SU-DHL-6 (cell line): ENCODE data around the gene CD160.

Experiments
- CTCF ChIP-seq: fragments of 200-600 bp; sonication (generic); IDR thresholded peaks from one replicate; pipeline ENCODE4 v1.5.1; 2017; ENCODE audit warnings: antibody characterized with exemption, mild to moderate bottlenecking, low read length, moderate library complexity; ENCODE audit not compliant: insufficient read depth, poor library complexity, severe bottlenecking
- EZH2phosphoT487 ChIP-seq: fragments of 200-600 bp; sonication (generic), shearing (Covaris generic); conservative IDR thresholded peaks from 2 replicates; pipeline ENCODE4 v1.6.1; 2018; ENCODE audit warnings: mild to moderate bottlenecking, antibody characterized with exemption, low read length, moderate library complexity, mixed read lengths

DNA sequence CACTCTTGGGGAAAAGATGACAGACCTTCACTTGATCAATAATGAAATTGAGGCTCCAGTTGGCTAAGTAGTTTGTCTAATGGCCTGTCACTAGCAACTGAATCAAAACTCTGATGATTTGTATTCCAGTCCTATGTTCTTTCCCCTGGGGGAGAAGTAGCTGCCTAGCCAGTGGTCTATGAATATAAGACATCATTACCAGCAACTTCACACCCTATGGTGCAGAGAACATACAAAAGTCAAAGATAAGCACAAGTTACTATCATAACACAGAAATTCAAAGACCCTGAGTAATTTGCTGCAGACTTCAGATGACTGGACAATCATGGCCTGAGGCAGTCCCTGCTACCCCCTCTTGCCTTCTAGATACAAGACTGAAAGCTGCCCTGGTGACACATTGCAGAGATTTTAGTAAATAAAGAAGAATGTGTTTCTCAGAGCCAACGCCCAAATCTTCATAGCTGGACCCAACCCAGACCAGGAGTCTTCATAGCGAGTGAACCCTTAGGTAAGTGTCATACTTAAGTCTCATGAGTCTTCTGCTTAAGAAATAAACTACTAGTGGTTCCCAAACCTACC lies 13.1 kb upstream of the CD160 start:
- TF ChIP-seq CTCF = no peak
- TF ChIP-seq EZH2phosphoT487 = no peak
